Measurements from ENCODE around the gene ZNF14.
"Not testable (repeated sequence)": the region's sequence is repeated elsewhere in the genome, so short reads cannot be mapped to it uniquely, and the experiment has no call there.

Gene ZNF14

GRCh38 chr19:19747357-19748220 is 14.7 kb upstream of the ZNF14 start:
- DNase-seq (ENCODE audit: low read depth, low spot score) = no peak
- H3K27ac ChIP-seq = no peak overlapping the region

- DNase-seq (ENCODE audit: low read depth, low spot score) = no peak
- H3K27ac ChIP-seq = no peak overlapping the region
These were observed 13.6 kb upstream of the ZNF14 start for GRCh38 chr19:19746286-19747213.

GRCh38 chr19:19745496-19746285 is 12.8 kb upstream of the ZNF14 start:
- DNase-seq (ENCODE audit: low read depth, low spot score) = no peak
- no peak overlapping the region for H3K27ac ChIP-seq

GRCh38 chr19:19744641-19745040 is 11.7 kb upstream of the ZNF14 start:
- H3K27ac ChIP-seq = no peak overlapping the region
- DNase-seq (ENCODE audit: low read depth, low spot score) = no peak

GRCh38 chr19:19743921-19744320 is 11.0 kb upstream of the ZNF14 start:
- not testable (repeated sequence) for H3K27ac ChIP-seq; DNase-seq (ENCODE audit: low read depth, low spot score)

GRCh38 chr19:19743176-19743575 is 10.3 kb upstream of the ZNF14 start:
- DNase-seq (ENCODE audit: low read depth, low spot score) = no peak
- H3K27ac ChIP-seq = no peak overlapping the region

GRCh38 chr19:19742773-19743172 is 9.9 kb upstream of the ZNF14 start:
- DNase-seq (ENCODE audit: low read depth, low spot score) = no peak
- H3K27ac ChIP-seq = no peak overlapping the region

- no peak overlapping the region for H3K27ac ChIP-seq
- no peak for DNase-seq (ENCODE audit: low read depth, low spot score)
These were observed 8.3 kb upstream of the ZNF14 start for GRCh38 chr19:19741184-19741583.

- H3K27ac ChIP-seq = no peak overlapping the region
- no peak for DNase-seq (ENCODE audit: low read depth, low spot score)
These were observed 7.8 kb upstream of the ZNF14 start for GRCh38 chr19:19740755-19741154.

GRCh38 chr19:19738564-19738963 is 5.7 kb upstream of the ZNF14 start:
- H3K27ac ChIP-seq = no peak overlapping the region

GRCh38 chr19:19737559-19738332 is 4.8 kb upstream of the ZNF14 start:
- H3K27ac ChIP-seq = no peak overlapping the region
- no peak for DNase-seq (ENCODE audit: low read depth, low spot score)

More at GRCh38 chr19:19738564-19738963, 5.7 kb upstream of the ZNF14 start:
- DNase-seq (ENCODE audit: low read depth, low spot score) = no peak

GRCh38 chr19:19721896-19722295 is 11.0 kb downstream of the ZNF14 start:
- no peak for DNase-seq (ENCODE audit: low read depth, low spot score)
- H3K27ac ChIP-seq = no peak overlapping the region

- no peak for DNase-seq (ENCODE audit: low read depth, low spot score)
- no peak overlapping the region for H3K27ac ChIP-seq
These were observed 13.1 kb downstream of the ZNF14 start for GRCh38 chr19:19719798-19720197.

GRCh38 chr19:19711934-19712828 is 20.7 kb downstream of the ZNF14 start:
- DNase-seq (ENCODE audit: low read depth, low spot score) = no peak
- H3K27ac ChIP-seq = no peak overlapping the region

- no peak for DNase-seq (ENCODE audit: low read depth, low spot score)
- no peak overlapping the region for H3K27ac ChIP-seq
These were observed 21.5 kb downstream of the ZNF14 start for GRCh38 chr19:19711306-19711933.

GRCh38 chr19:19710506-19710905 is 22.4 kb downstream of the ZNF14 start:
- DNase-seq (ENCODE audit: low read depth, low spot score) = no peak

GRCh38 chr19:19704836-19705235 is 28.1 kb downstream of the ZNF14 start:
- no peak overlapping the region for H3K27ac ChIP-seq
- DNase-seq (ENCODE audit: low read depth, low spot score) = no peak

More at GRCh38 chr19:19710506-19710905, 22.4 kb downstream of the ZNF14 start:
- no peak overlapping the region for H3K27ac ChIP-seq

GRCh38 chr19:19700493-19700892 is 32.4 kb downstream of the ZNF14 start:
- H3K27ac ChIP-seq; DNase-seq (ENCODE audit: low read depth, low spot score): not testable (repeated sequence)

Data from epithelial cell of prostate (primary cell).